Caco-2 (cell line): Measurements from ENCODE around the gene GOLM1. TPM values are rescaled to one million over a fixed set of nuclear protein-coding genes. Genes with fewer than 3 reads are reported as not detected.

Experiments
- BruUV-seq: library from RNA; stranded (reverse); fragments of 400-500 nt; replicated peaks from 2 replicates; lab custom pipeline; 2021; lab: Mats Ljungman, UMichigan
- CTCF ChIA-PET: fragments of 300-600 bp; sonication (Branson Sonifier 250); formaldehyde crosslinking; loops from one replicate; lab custom pipeline; 2022; ENCODE audit warnings: antibody characterized with exemption; lab: Charles Lee
- POLR2A ChIA-PET: fragments of 300-600 bp; sonication (Branson Sonifier 250); formaldehyde crosslinking; loops from one replicate; lab custom pipeline; 2022; ENCODE audit warnings: antibody characterized with exemption; lab: Charles Lee
- DNase-seq, 2 experiments: peaks; one replicate each; pipeline versions ENCODE4 v3.0.0 to v3.0.0-alpha.2; 2020 to 2022
- H3K27me3 ChIP-seq: replicated peaks from 2 replicates; pipeline ENCODE4 v1.6.0; 2011; ENCODE audit warnings: low read length; ENCODE audit not compliant: control insufficient read depth, insufficient read depth
- H3K36me3 ChIP-seq: 2 replicates; pipeline ENCODE4 v1.5.1; 2011; ENCODE audit warnings: low read length; ENCODE audit not compliant: control insufficient read depth, insufficient read depth
- H3K4me1 ChIP-seq: fragments of 250-450 bp; sonication (Bioruptor Pico); 2 replicates; pipeline ENCODE4 v1.5.1; 2020; ENCODE audit warnings: mild to moderate bottlenecking
- H3K4me3 ChIP-seq: 2 replicates; pipeline ENCODE4 v1.5.1; 2011; ENCODE audit warnings: low read depth, mild to moderate bottlenecking, control low read depth, low read length
- H3K9me3 ChIP-seq: fragments of 250-450 bp; sonication (Bioruptor Pico); 2 replicates; pipeline ENCODE4 v1.5.1; 2020; ENCODE audit warnings: mild to moderate bottlenecking, moderate library complexity
- H3K27ac Mint-ChIP-seq: one replicate; pipeline ENCODE4 v1.8.0; 2022; ENCODE audit warnings: mixed read lengths; ENCODE audit not compliant: unreplicated experiment
- H3K27me3 Mint-ChIP-seq: one replicate; pipeline ENCODE4 v1.8.0; 2022; ENCODE audit warnings: mixed read lengths; ENCODE audit not compliant: insufficient read depth, unreplicated experiment
- H3K36me3 Mint-ChIP-seq: one replicate; pipeline ENCODE4 v1.8.0; 2022; ENCODE audit warnings: mild to moderate bottlenecking, mixed read lengths; ENCODE audit not compliant: insufficient read depth, unreplicated experiment
- H3K4me1 Mint-ChIP-seq: one replicate; pipeline ENCODE4 v1.8.0; 2022; ENCODE audit warnings: low read depth, mixed read lengths; ENCODE audit not compliant: unreplicated experiment
- H3K4me3 Mint-ChIP-seq: one replicate; pipeline ENCODE4 v1.8.0; 2022; ENCODE audit warnings: mild to moderate bottlenecking, moderate library complexity, mixed read lengths; ENCODE audit not compliant: unreplicated experiment
- H3K9me3 Mint-ChIP-seq: one replicate; pipeline ENCODE4 v1.8.0; 2022; ENCODE audit warnings: mixed read lengths; ENCODE audit not compliant: unreplicated experiment
- CTCF ChIP-seq, 2 experiments: fragments of 200-600 bp in 1 of 2; IDR thresholded peaks; 1 replicate in 1 of 2; 2 replicates in 1 of 2; pipeline versions ENCODE4 v1.5.1 to v1.8.0; 2011 to 2022; ENCODE audit warnings: antibody characterized with exemption in 1 of 2, control low read depth in 1 of 2, inconsistent platforms in 1 of 2, low read depth in 1 of 2, low read length in 1 of 2, mild to moderate bottlenecking in 1 of 2, moderate library complexity in 1 of 2; ENCODE audit not compliant: insufficient read depth in 1 of 2, severe bottlenecking in 1 of 2, unreplicated experiment in 1 of 2
- intact Hi-C: fragments of 100-400 bp; cut with micrococcal nuclease; formaldehyde crosslinking; loops from one replicate; pipeline ENCODE4 v1.10.0; 2022; ENCODE audit not compliant: unreplicated experiment
- total RNA-seq: library from RNA; stranded (reverse); gene quantifications from 2 replicates; pipeline ENCODE4 v1.2.3, GENCODE V29; 2022

The GOLM1 gene
- total RNA-seq, 1 experiment from 2014 or later, result 53.6 TPM

GRCh38 chr9:86042199-86042978 is 57.0 kb downstream of the GOLM1 start:
- CTCF ChIA-PET, result no interaction called here
- H3K27me3 Mint-ChIP-seq, result no peaks in the 10 kb centered on the region
- H3K27ac Mint-ChIP-seq, result no peak overlapping the region
- H3K4me1 Mint-ChIP-seq, result no peaks in the 10 kb centered on the region
- no TSS peak for BruUV-seq
- TF ChIP-seq CTCF (IDR thresholded peaks at IDR 0.05; ENCODE audit: insufficient read depth in 1 of 2, low read depth in 1 of 2, low read length in 1 of 2, severe bottlenecking in 1 of 2, unreplicated experiment in 1 of 2), result no peak
- Histone ChIP-seq H3K27me3 (no peaks in the 10 kb centered on the region), H3K9me3 (no peaks in the 10 kb centered on the region), H3K4me3 (no peak overlapping the region), H3K4me1 (no peaks in the 10 kb centered on the region), H3K36me3 (no peaks in the 10 kb centered on the region; the same call in 1 of the 2 replicates)
- no peaks in the 10 kb centered on the region for H3K9me3 Mint-ChIP-seq
- no peak overlapping the region for H3K4me3 Mint-ChIP-seq
- no peaks in the 10 kb centered on the region for H3K36me3 Mint-ChIP-seq
- POLR2A ChIA-PET, result no interaction called here
- intact Hi-C loops, result no loop called here
- DNase-seq, result no peak

GRCh38 chr9:86041311-86041741 is 58.0 kb downstream of the GOLM1 start:
- Histone ChIP-seq H3K4me3 (no peak overlapping the region), H3K36me3 (no peaks in the 10 kb centered on the region), H3K27me3 (no peaks in the 10 kb centered on the region), H3K9me3 (no peaks in the 10 kb centered on the region), H3K4me1 (no peaks in the 10 kb centered on the region)
- no peak overlapping the region for H3K4me3 Mint-ChIP-seq
- no peak for TF ChIP-seq CTCF (IDR thresholded peaks at IDR 0.05; ENCODE audit: insufficient read depth in 1 of 2, low read depth in 1 of 2, low read length in 1 of 2, severe bottlenecking in 1 of 2, unreplicated experiment in 1 of 2)
- no TSS peak for BruUV-seq
- no peaks in the 10 kb centered on the region for H3K4me1 Mint-ChIP-seq
- no peaks in the 10 kb centered on the region for H3K36me3 Mint-ChIP-seq
- H3K9me3 Mint-ChIP-seq, result no peaks in the 10 kb centered on the region
- H3K27me3 Mint-ChIP-seq, result no peaks in the 10 kb centered on the region
- ChIA-PET POLR2A (no interaction called here), CTCF (no interaction called here)
- intact Hi-C loops, result no loop called here
- H3K27ac Mint-ChIP-seq, result no peak overlapping the region
- no peak for DNase-seq

GRCh38 chr9:86040861-86041155 is 58.5 kb downstream of the GOLM1 start:
- no TSS peak for BruUV-seq
- intact Hi-C loops, result no loop called here
- H3K27ac Mint-ChIP-seq, result no peak overlapping the region

More at GRCh38 chr9:86040861-86041155, 58.5 kb downstream of the GOLM1 start:
- DNase-seq, result no peak
- H3K4me3 ChIP-seq, result no peak overlapping the region
- no peaks in the 10 kb centered on the region for H3K27me3 Mint-ChIP-seq
- no peaks in the 10 kb centered on the region for H3K36me3 ChIP-seq
- TF ChIP-seq CTCF (IDR thresholded peaks at IDR 0.05; ENCODE audit: insufficient read depth in 1 of 2, low read depth in 1 of 2, low read length in 1 of 2, severe bottlenecking in 1 of 2, unreplicated experiment in 1 of 2), result no peak
- no peaks in the 10 kb centered on the region for H3K27me3 ChIP-seq
- no peaks in the 10 kb centered on the region for H3K9me3 Mint-ChIP-seq
- ChIA-PET POLR2A (no interaction called here), CTCF (interaction anchor here (0.5 kb wide), 1 partner anchor 21 kb away, joined by 3 read pairs; no protein-coding TSS in a partner anchor)
- H3K9me3 ChIP-seq, result no peaks in the 10 kb centered on the region
- H3K4me1 ChIP-seq, result no peaks in the 10 kb centered on the region
- H3K4me3 Mint-ChIP-seq, result no peak overlapping the region
- H3K4me1 Mint-ChIP-seq, result no peaks in the 10 kb centered on the region
- H3K36me3 Mint-ChIP-seq, result peaks cover 4% of the 10 kb centered on the region
